SK-N-SH (cell line): ENCODE data around the gene HDAC4. TPM values are rescaled to one million over a fixed set of nuclear protein-coding genes. Genes with fewer than 3 reads are reported as not detected.

Experiments used
- CTCF ChIA-PET: fragments of 300-600, 350-600 bp; formaldehyde crosslinking; extraction: SDS; loops from one replicate; lab custom pipeline; 2021; lab: Yijun Ruan, JAX
- POLR2A ChIA-PET: fragments of 350-600 bp; sonication (Branson Sonifier 250); formaldehyde crosslinking; extraction: SDS; loops from one replicate; lab custom pipeline; 2020; ENCODE audit warnings: antibody characterized with exemption, inconsistent platforms; lab: Yijun Ruan, JAX
- DNase-seq: peaks from one replicate; pipeline ENCODE4 v3.0.0; 2012
- H2AFZ ChIP-seq: fragments of 200-600 bp; sonication (generic); 2 replicates; pipeline ENCODE4 v1.8.1; 2016; ENCODE audit warnings: antibody characterized with exemption, mild to moderate bottlenecking, low read depth
- H3F3A ChIP-seq: fragments of 200-600 bp; sonication (generic); replicated peaks from 2 replicates; pipeline ENCODE3; 2016; ENCODE audit warnings: antibody characterized with exemption, mild to moderate bottlenecking; ENCODE audit not compliant: insufficient read depth
- H3K27ac ChIP-seq, 2 experiments: fragments of 200-500 bp in 1 of 2; fragments of 200-600 bp in 1 of 2; sonication (Bioruptor generic) in 1 of 2; sonication (generic), shearing (Covaris generic) in 1 of 2; 2 replicates each; pipeline versions ENCODE4 v1.5.1 to v1.6.1; 2014 to 2016; ENCODE audit warnings: low read depth in 2 of 2, inconsistent platforms in 1 of 2, low read length in 1 of 2, mild to moderate bottlenecking in 1 of 2, mixed read lengths in 1 of 2
- H3K27me3 ChIP-seq: fragments of 200-600 bp; sonication (generic), shearing (Covaris generic); 2 replicates; pipeline ENCODE4 v1.6.1; 2016; ENCODE audit warnings: mixed run types; ENCODE audit not compliant: insufficient read depth
- H3K36me3 ChIP-seq, 2 experiments: fragments of 200-500 bp in 1 of 2; fragments of 200-600 bp in 1 of 2; sonication (Bioruptor generic) in 1 of 2; sonication (generic) in 1 of 2; replicated peaks in 1 of 2; 2 replicates each; pipeline versions ENCODE3 to v1.5.1; 2014 to 2016; ENCODE audit warnings: low read length in 1 of 2, mild to moderate bottlenecking in 1 of 2; ENCODE audit not compliant: insufficient read depth in 2 of 2, control insufficient read depth in 1 of 2
- H3K4me1 ChIP-seq, 2 experiments: fragments of 200-500 bp in 1 of 2; fragments of 200-600 bp in 1 of 2; sonication (Bioruptor generic) in 1 of 2; sonication (generic), shearing (Covaris generic) in 1 of 2; 2 replicates each; pipeline versions ENCODE4 v1.5.1 to v1.6.1; 2014 to 2016; ENCODE audit warnings: low read depth in 1 of 2, low read length in 1 of 2, mixed run types in 1 of 2; ENCODE audit not compliant: insufficient read depth in 2 of 2, control insufficient read depth in 1 of 2
- H3K4me2 ChIP-seq: fragments of 200-600 bp; sonication (generic), shearing (Covaris generic); 2 replicates; pipeline ENCODE4 v1.6.1; 2017; ENCODE audit warnings: mixed run types
- H3K4me3 ChIP-seq, 2 experiments: fragments of 200-500 bp in 1 of 2; fragments of 200-600 bp in 1 of 2; sonication (Bioruptor generic) in 1 of 2; sonication (generic), shearing (Covaris generic) in 1 of 2; 2 replicates each; pipeline versions ENCODE4 v1.5.1 to v1.8.1; 2014 to 2016; ENCODE audit warnings: low read depth in 2 of 2, inconsistent platforms in 1 of 2, low read length in 1 of 2, mild to moderate bottlenecking in 1 of 2, mixed read lengths in 1 of 2, moderate library complexity in 1 of 2
- H3K79me2 ChIP-seq: fragments of 200-600 bp; sonication (generic); 2 replicates; pipeline ENCODE4 v1.8.1; 2017; ENCODE audit warnings: mild to moderate bottlenecking; ENCODE audit not compliant: insufficient read depth
- H3K9ac ChIP-seq: fragments of 200-600 bp; sonication (generic); 2 replicates; pipeline ENCODE4 v1.6.1; 2017; ENCODE audit warnings: mixed run types
- H3K9me2 ChIP-seq: fragments of 200-600 bp; sonication (generic); 2 replicates; pipeline ENCODE4 v1.6.1; 2017; ENCODE audit warnings: mixed run types
- H3K9me3 ChIP-seq: fragments of 200-600 bp; sonication (generic); 2 replicates; pipeline ENCODE4 v1.6.1; 2017; ENCODE audit warnings: mixed run types, mild to moderate bottlenecking, moderate library complexity
- H4K20me1 ChIP-seq: fragments of 200-600 bp; sonication (generic); 2 replicates; pipeline ENCODE4 v1.6.1; 2017; ENCODE audit warnings: mild to moderate bottlenecking, mixed run types; ENCODE audit not compliant: insufficient read depth
- CHD2 ChIP-seq: fragments of 150-350 bp; IDR thresholded peaks from 2 replicates; pipeline ENCODE4 v1.6.1; 2018; ENCODE audit warnings: low read length; ENCODE audit not compliant: partially characterized antibody
- ELF1 ChIP-seq: IDR thresholded peaks from 2 replicates; pipeline ENCODE4 v1.4.0; 2012
- EZH2phosphoT487 ChIP-seq: fragments of 200-600 bp; sonication (generic); IDR thresholded peaks from 2 replicates; pipeline ENCODE4 v1.6.1; 2017; ENCODE audit warnings: low read depth, mixed run types, mild to moderate bottlenecking, antibody characterized with exemption, moderate library complexity, borderline replicate concordance
- FOSL2 ChIP-seq: IDR thresholded peaks from 2 replicates; pipeline ENCODE4 v1.4.0; 2012; ENCODE audit warnings: low read depth, mild to moderate bottlenecking, moderate library complexity, borderline replicate concordance
- GABPA ChIP-seq: IDR thresholded peaks from 2 replicates; pipeline ENCODE4 v1.4.0; 2012; ENCODE audit warnings: low read depth, mild to moderate bottlenecking
- JUND ChIP-seq: IDR thresholded peaks from 2 replicates; pipeline ENCODE4 v1.4.0; 2012
- MEF2A ChIP-seq: IDR thresholded peaks from 2 replicates; pipeline ENCODE4 v1.4.0; 2012; ENCODE audit warnings: low read depth, borderline replicate concordance
- NFIC ChIP-seq: IDR thresholded peaks from 2 replicates; pipeline ENCODE4 v1.4.0; 2012; ENCODE audit warnings: borderline replicate concordance
- NRF1 ChIP-seq: IDR thresholded peaks from 2 replicates; pipeline ENCODE4 v1.6.1; 2012; ENCODE audit warnings: low read depth, mild to moderate bottlenecking, low read length
- POLR2AphosphoS5 ChIP-seq: IDR thresholded peaks from 2 replicates; pipeline ENCODE4 v1.6.1; 2012; ENCODE audit warnings: low read depth, low read length
- RCOR1 ChIP-seq: fragments of 150-350 bp; IDR thresholded peaks from 2 replicates; pipeline ENCODE4 v1.6.1; 2017; ENCODE audit warnings: antibody characterized with exemption, low read length
- RFX5 ChIP-seq: IDR thresholded peaks from 2 replicates; pipeline ENCODE4 v1.6.1; 2012; ENCODE audit warnings: mild to moderate bottlenecking, improper control_type of control experiment, low read length
- SIN3A ChIP-seq: IDR thresholded peaks from 2 replicates; pipeline ENCODE4 v1.6.1; 2012; ENCODE audit warnings: low read depth, mild to moderate bottlenecking, low read length, moderate library complexity, borderline replicate concordance
- SMC3 ChIP-seq: IDR thresholded peaks from 2 replicates; pipeline ENCODE4 v1.6.1; 2012; ENCODE audit warnings: low read depth, low read length, improper control_type of control experiment
- TCF12 ChIP-seq: IDR thresholded peaks from 2 replicates; pipeline ENCODE4 v1.4.0; 2012
- YY1 ChIP-seq: IDR thresholded peaks from 2 replicates; pipeline ENCODE4 v1.4.0; 2012; ENCODE audit warnings: low read depth, mild to moderate bottlenecking
- WGBS: methylation state at CpG from one replicate; pipeline ENCODE4 v1.1.6; 2017; ENCODE audit warnings: low lambda C conversion rate; 5-methylcytosine and 5-hydroxymethylcytosine counted together
- polyA plus RNA-seq, 3 experiments: library from polyadenylated mRNA; depleted of rRNA; stranded (reverse); fragments of >200 nt; gene quantifications; 2 replicates each; pipeline ENCODE4 v1.2.3, GENCODE V29; 2012
- TF ChIP-seq, protein P1 (sequence below): IDR thresholded peaks from 2 replicates; pipeline ENCODE4 v1.6.1; 2012; ENCODE audit warnings: mild to moderate bottlenecking, low read depth, low read length, moderate library complexity
- TF ChIP-seq, protein P2 (sequence below): fragments of 150-350 bp; IDR thresholded peaks from 2 replicates; pipeline ENCODE4 v1.6.1; 2016; ENCODE audit warnings: mild to moderate bottlenecking, low read depth, low read length
- TF ChIP-seq, protein P3 (sequence below): IDR thresholded peaks from 2 replicates; pipeline ENCODE4; 2012
- TF ChIP-seq, protein P4 (sequence below): fragments of 150-350 bp; IDR thresholded peaks from 2 replicates; pipeline ENCODE4 v1.6.1; 2017; ENCODE audit warnings: antibody characterized with exemption, low read length, low read depth, borderline replicate concordance

Gene HDAC4
- polyA plus RNA-seq, 1 of the 3 experiments (the other 2 are of a cell fraction): 5.5 TPM

DNA sequence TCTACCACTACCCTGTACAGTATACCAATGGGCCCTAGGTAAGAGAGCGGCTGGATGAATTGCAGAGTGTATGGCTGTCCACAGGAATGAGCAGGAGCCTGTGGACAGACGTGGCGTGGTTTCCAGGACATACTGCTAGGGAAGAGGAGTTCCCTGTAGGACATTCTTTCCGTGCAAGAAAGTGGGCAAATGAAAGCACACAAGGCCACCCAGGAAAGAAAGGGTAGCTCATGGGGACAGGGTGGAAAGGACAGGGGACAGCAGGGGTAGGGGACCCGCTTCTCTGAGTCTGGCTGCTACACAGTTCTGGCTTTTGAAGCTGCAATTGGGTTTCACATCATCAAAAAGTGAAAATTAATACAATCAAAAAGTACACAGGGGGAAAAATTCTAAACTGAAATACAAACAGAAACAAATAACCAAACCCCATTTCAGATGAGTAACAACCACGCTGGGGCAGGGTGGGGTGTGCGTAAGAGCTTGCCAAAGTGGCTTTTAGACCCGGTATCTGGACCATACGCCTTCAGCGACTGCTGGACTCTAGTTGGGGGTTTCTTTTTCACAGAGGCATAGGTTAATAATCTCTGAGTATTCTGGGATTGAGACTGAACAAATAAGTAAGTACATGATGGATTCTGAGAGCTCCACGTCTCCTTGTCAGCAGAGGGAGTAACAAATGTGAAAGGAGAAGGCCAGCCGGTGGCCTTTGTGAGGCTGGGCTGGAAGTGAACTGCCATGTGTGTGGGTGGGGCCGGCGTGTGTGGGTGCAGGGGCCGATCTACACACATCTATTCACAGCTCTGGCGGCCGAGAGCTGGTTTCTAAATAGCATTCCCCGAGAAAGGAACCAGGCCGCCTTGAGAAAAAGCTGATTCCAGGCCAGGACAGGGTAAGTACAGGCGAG is 84.0 kb downstream of the HDAC4 start:
- Histone ChIP-seq H3K4me2 (no peak overlapping the region), H3K27me3 (no peaks in the 10 kb centered on the region), H3F3A (no peaks in the 10 kb centered on the region), H3K9me2 (no peaks in the 10 kb centered on the region), H4K20me1 (no peaks in the 10 kb centered on the region), H3K36me3 (no peaks in the 10 kb centered on the region), H3K9me3 (no peaks in the 10 kb centered on the region), H3K4me3 (no peak overlapping the region), H3K27ac (no peak overlapping the region; a peak in 1 of 4 replicates)
- 92% methylated on average over 20 of the region's 20 CpGs for WGBS
- CTCF ChIA-PET: no interaction called here
- no peak for TF ChIP-seq RFX5
- TF ChIP-seq, protein P1, sequence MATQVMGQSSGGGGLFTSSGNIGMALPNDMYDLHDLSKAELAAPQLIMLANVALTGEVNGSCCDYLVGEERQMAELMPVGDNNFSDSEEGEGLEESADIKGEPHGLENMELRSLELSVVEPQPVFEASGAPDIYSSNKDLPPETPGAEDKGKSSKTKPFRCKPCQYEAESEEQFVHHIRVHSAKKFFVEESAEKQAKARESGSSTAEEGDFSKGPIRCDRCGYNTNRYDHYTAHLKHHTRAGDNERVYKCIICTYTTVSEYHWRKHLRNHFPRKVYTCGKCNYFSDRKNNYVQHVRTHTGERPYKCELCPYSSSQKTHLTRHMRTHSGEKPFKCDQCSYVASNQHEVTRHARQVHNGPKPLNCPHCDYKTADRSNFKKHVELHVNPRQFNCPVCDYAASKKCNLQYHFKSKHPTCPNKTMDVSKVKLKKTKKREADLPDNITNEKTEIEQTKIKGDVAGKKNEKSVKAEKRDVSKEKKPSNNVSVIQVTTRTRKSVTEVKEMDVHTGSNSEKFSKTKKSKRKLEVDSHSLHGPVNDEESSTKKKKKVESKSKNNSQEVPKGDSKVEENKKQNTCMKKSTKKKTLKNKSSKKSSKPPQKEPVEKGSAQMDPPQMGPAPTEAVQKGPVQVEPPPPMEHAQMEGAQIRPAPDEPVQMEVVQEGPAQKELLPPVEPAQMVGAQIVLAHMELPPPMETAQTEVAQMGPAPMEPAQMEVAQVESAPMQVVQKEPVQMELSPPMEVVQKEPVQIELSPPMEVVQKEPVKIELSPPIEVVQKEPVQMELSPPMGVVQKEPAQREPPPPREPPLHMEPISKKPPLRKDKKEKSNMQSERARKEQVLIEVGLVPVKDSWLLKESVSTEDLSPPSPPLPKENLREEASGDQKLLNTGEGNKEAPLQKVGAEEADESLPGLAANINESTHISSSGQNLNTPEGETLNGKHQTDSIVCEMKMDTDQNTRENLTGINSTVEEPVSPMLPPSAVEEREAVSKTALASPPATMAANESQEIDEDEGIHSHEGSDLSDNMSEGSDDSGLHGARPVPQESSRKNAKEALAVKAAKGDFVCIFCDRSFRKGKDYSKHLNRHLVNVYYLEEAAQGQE: no peak
- no peak for TF ChIP-seq FOSL2
- TF ChIP-seq YY1: no peak
- TF ChIP-seq JUND: no peak
- TF ChIP-seq, all 33 proteins: peak for 0
- POLR2A ChIA-PET: interaction anchor here (0.8 kb wide), 1 partner anchor 12 kb away, joined by 3 read pairs; no protein-coding TSS in a partner anchor
- Histone ChIP-seq H3K79me2 (peaks cover 3% of the 10 kb centered on the region; the same call in 1 of the 2 replicates), H3K4me1 (peaks cover 0 to 37% of the 10 kb centered on the region in 2 experiments; a peak in 1 of 4 replicates), H2AFZ (no peak overlapping the region), H3K9ac (no peak overlapping the region)
- DNase-seq: no peak

DNA sequence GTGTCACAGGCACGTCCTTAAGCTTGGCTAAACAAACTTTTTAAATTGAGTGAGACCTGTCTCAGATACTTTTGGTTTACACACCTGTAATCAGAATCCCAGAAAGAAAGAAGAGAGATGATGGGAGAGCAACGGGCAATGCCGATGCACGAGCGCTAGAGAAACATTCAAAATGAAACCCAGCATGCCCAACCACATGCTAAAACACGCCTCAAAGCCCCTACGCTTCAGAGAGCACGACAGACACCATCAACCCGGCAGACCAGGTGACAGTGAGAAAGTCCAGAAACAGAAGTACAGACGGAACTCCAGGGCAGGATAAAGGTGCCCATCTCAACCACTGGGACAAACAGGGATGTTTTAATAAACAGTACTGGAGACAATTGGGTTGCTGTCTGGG is 85.5 kb downstream of the HDAC4 start:
- Histone ChIP-seq H3K9me2 (no peaks in the 10 kb centered on the region), H3F3A (no peaks in the 10 kb centered on the region), H4K20me1 (no peaks in the 10 kb centered on the region), H3K36me3 (no peaks in the 10 kb centered on the region), H3K9me3 (no peaks in the 10 kb centered on the region), H3K4me1 (peaks cover 0 to 51% of the 10 kb centered on the region in 2 experiments; a peak in 1 of 4 replicates), H3K4me3 (no peak overlapping the region), H3K9ac (no peak overlapping the region), H3K79me2 (peaks cover 3% of the 10 kb centered on the region; the same call in 1 of the 2 replicates), H3K4me2 (no peak overlapping the region), H2AFZ (no peak overlapping the region), H3K27me3 (no peaks in the 10 kb centered on the region), H3K27ac (no peak overlapping the region)
- ChIA-PET POLR2A (no interaction called here), CTCF (interaction anchor here (1.0 kb wide), 1 partner anchor 45 kb away, joined by 3 read pairs; no protein-coding TSS in a partner anchor)
- 95% methylated on average over 10 of the region's 10 CpGs for WGBS
- DNase-seq: no peak
- TF ChIP-seq, protein P2, sequence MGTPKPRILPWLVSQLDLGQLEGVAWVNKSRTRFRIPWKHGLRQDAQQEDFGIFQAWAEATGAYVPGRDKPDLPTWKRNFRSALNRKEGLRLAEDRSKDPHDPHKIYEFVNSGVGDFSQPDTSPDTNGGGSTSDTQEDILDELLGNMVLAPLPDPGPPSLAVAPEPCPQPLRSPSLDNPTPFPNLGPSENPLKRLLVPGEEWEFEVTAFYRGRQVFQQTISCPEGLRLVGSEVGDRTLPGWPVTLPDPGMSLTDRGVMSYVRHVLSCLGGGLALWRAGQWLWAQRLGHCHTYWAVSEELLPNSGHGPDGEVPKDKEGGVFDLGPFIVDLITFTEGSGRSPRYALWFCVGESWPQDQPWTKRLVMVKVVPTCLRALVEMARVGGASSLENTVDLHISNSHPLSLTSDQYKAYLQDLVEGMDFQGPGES: no peak
- TF ChIP-seq TCF12: no peak
- TF ChIP-seq MEF2A: no peak
- no peak for TF ChIP-seq POLR2AphosphoS5
- TF ChIP-seq RCOR1: no peak
- TF ChIP-seq NRF1: no peak
- TF ChIP-seq GABPA: no peak
- no peak for TF ChIP-seq EZH2phosphoT487
- TF ChIP-seq, protein P3, sequence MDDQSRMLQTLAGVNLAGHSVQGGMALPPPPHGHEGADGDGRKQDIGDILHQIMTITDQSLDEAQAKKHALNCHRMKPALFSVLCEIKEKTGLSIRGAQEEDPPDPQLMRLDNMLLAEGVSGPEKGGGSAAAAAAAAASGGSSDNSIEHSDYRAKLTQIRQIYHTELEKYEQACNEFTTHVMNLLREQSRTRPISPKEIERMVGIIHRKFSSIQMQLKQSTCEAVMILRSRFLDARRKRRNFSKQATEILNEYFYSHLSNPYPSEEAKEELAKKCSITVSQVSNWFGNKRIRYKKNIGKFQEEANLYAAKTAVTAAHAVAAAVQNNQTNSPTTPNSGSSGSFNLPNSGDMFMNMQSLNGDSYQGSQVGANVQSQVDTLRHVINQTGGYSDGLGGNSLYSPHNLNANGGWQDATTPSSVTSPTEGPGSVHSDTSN: no peak
- no peak for TF ChIP-seq YY1
- no peak for TF ChIP-seq ELF1
- TF ChIP-seq NFIC: no peak
- TF ChIP-seq SMC3: no peak
- no peak for TF ChIP-seq SIN3A
- TF ChIP-seq CHD2: no peak
- TF ChIP-seq, protein P4, sequence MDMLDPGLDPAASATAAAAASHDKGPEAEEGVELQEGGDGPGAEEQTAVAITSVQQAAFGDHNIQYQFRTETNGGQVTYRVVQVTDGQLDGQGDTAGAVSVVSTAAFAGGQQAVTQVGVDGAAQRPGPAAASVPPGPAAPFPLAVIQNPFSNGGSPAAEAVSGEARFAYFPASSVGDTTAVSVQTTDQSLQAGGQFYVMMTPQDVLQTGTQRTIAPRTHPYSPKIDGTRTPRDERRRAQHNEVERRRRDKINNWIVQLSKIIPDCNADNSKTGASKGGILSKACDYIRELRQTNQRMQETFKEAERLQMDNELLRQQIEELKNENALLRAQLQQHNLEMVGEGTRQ: no peak
